ENCODE measurements around the gene XYLT1.
A peak's percentile ranks its signal among the peaks of the same experiment; 100 is the strongest.
"Not testable (repeated sequence)": the region's sequence is repeated elsewhere in the genome, so short reads cannot be mapped to it uniquely, and the experiment has no call there.

XYLT1 gene

DNA sequence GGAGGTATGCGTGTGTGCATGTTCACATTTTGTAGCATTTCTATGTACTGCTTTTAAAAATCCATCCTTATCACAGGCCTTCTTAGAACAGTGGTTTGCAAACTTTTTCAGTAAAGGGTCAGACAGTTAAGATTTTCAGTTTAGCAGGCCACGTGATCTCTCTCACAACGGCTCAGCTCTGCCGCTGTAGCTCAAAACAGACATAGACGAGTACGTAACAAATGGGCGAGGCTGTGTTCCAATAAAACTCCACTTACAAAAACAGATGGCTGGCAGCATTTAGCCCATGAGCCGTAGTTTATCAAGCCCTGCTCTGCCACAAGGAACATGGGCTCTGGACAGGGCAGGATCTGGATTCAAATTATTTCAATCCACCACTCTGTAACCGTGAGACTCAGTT, 141.8 kb downstream of the XYLT1 start:
- DNase-seq: no peak

DNA sequence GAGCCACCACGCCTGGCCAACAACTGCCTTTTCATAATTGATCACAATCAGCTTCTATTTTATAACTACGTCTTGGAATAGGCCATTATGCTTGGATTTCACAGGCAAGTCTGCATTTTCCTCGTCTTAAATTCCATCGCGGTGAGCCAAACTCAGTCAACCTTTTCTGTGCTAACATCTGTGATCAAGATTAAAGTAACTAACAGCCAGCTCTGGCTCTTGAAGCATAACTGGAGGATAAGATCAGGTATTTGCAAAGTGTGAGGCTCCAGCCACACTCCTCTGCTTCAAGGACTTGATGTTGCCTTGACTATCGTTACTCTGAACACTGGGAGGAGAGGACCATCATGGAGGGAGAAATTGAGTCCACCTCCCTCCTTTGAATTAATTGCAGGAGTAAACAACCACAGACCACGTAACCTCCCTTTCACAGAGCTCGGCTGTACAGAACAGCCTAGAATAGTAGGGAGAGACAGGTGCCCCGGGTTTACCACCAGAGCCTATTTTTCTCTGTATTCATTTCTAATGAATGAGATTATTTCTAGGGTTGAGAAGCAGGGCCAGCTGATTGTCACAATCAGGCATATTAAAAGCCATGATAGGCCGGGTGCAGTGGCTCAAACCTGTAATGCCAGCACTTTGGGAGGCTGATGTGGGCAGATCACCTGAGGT, 143.0 kb downstream of the XYLT1 start:
- no peak for DNase-seq

DNA sequence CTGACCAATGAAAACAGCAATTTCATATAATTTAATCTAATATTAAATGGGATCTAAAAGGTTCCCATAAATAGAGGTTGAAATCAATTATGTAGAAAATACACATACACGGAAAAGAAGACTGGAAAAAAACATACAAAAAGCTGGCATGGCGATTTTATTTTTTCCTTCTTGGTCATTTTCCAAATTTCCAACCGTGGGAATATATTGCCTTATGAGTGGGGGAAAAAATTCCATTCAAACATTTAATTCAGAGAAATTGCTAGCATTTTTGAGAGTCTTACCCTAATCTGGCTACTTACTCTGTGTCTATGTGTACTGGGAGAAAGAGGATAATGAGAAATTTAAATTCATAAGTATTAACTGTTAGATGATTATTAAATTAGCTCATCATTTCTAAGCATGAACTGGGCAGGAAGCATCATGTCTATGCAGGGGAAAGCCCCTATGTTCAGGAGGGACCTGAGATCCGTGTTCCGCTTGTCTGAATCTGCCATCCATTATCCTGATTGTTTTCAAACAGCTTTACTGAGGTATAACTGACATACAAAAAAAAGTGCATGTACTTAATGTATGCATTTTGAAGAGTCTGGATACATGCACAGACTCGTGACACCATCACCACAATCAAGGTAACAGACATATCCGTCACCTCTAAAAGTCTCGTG, 145.2 kb downstream of the XYLT1 start:
- DNase-seq: no peak

DNA sequence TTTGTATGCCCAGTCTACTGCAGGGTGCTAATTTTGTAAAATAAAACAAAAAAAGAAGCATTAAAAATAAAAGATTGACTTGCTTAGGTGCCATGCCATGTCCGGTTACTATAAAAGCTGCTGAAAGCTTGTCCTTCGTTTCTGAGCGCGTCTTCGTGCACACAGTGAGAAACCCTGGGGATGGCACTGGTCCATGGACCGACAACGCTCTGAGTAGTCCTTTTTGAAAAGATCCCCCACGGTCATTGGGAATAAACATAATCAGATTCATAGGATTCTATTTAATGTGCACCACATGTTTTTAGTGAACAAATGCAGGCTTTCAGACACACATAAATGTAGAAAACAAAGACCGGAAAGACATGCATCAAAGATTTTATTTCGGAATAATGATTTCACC, 146.3 kb downstream of the XYLT1 start:
- DNase-seq: no peak

DNA sequence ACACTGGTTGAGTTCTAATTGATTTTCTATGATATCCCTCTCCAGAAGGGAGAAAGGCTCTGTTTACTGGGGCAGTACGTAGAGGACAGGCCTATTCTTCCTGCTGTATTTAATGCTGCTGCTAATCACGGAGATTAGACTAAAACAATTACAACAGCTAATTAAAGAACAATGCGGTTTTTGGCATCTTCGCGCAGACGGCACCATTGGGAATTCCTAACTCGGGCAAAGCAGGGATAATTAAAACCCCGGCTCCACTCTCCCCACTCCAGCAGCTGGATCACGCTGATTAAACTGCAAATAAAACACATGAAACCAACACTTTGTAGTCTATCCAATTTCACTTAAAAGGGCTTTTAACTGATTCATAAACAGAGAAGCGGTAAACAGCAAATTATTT, 147.6 kb downstream of the XYLT1 start:
- no peak for DNase-seq

DNA sequence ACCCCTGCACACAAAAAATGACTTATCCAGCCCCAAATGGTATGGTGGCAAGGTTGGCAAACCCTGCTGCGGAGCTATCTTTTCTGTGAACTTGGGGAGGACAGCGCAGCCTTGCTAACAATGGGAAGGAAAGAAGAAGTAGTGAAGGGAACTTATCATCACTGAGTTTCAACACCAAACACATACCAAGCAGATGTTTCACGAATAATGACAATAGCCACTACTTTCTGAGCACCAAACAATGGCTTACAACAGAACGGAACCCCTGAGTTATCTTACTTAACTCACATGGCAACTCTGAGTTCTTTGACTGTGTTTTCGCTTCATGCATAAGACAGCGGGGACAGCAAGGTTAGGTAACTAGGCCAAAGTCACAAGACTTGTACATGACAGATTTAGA, 148.9 kb downstream of the XYLT1 start:
- peak in 1 of 2 experiments; percentile 4 for DNase-seq

DNA sequence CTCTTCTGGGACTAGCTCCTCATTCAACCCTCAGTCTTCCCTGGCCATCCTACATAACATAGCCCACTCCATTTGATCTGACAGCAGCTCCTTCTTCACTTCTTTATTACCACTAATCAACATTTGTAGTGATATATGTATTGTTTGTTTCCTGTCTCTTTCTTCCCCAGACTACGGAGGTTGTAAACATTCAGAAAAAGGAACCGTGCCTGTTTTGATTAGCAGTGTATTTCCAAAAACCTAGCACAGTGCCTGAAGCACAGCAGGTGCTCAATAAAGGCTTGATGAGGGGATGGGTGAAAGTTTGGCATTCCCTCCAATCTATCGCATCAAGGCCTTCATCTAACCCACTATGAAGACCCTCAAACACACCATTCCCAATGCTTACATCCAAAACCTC, 150.8 kb downstream of the XYLT1 start:
- DNase-seq: no peak

DNA sequence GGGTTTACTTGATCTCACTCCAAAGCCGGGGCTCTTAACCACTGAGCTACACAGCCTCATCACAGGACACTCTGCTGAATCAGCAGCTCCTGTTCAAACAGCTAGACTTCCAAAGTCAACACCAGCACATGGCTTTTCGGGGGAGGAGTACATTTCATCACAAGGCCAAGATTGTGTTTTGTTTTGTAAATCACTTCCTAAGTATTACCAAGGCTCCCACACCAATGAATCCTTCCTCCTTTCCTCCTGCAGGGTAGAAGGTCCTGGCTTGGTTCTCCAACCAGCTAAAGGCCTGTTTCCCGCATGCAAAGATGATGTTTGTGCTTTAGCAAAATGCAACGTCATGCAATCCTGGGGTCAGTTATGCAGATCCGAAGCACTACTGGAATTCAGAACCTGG, 152.5 kb downstream of the XYLT1 start:
- no peak for DNase-seq

DNA sequence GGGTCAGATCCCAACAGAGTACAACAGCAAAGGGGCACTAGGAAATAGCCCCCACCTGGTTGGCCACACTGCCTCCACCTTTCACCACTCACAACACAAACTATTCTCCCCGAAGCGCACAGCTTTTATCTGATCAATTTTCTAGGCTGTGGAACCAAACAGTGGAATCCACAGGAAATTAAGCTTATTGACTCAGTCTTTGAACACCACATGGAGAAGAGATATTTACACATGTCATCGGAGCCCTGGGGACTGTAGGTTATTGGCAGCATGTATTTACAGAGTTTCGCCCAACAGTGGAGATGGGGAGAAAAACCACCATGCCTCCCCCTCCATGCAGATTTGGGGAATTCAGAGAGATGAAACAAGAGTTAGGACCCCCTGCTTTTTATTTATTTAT, 154.8 kb downstream of the XYLT1 start:
- DNase-seq: no peak

DNA sequence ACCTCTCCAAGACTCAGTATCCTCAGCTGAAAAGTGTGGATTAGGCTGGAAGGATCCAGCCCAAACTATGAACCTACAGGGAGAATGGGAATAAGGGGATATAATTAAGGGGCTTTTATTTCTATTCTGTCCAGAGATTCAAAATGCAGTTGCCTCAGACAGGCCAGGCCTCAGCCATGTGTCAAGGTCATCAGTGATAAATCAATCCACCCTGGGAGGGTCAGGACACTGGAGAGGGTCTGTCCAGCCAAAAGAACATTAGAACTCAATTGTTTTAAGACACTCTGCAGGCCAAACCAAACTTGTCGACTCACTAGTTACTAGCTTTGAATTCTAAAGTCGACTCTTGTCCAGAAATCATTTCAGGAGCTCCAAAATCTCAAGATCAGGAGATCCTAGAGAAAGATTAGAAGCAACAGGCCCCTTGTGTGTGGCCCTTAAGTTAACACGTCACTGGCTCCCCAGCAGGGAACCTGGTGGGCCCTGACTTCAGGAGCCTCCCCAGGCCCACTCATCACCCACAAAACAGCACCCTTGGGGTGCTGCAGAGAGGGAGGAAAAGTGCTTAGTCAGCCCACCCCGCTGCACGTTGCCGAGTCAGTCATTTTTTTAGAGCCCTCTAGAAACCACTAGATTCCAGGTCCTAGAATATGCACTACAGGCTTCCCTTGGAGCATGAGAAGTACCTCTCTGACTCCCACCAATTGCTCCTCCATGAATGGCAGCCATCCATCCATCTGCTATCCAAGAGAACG, 156.8 kb downstream of the XYLT1 start:
- DNase-seq: no peak

DNA sequence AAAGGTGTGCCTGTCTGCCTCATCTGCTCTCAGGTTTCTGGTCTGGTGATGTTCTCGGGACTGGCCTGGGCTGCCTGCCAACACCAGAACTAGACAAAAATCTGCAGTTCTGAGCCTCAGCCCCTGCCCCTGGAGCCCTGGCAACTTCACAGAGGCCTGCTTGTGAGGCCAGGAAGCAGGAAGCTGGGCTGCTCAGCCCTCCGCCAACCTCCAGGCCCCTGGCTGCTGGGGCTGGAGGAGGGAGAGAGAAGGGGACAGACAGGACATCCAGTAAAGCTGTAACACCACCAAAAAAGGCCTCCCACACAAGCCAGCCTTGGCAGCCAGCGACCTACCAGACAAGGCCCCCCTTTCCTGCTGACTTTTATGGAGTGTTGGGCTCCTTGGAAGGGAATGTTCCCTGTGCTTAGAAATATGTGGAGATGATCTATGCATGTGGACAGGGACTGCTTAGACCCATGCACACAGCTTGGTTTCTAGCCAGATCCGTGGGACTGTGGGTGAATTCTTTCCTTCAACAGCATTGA, 157.6 kb downstream of the XYLT1 start:
- DNase-seq: no peak

DNA sequence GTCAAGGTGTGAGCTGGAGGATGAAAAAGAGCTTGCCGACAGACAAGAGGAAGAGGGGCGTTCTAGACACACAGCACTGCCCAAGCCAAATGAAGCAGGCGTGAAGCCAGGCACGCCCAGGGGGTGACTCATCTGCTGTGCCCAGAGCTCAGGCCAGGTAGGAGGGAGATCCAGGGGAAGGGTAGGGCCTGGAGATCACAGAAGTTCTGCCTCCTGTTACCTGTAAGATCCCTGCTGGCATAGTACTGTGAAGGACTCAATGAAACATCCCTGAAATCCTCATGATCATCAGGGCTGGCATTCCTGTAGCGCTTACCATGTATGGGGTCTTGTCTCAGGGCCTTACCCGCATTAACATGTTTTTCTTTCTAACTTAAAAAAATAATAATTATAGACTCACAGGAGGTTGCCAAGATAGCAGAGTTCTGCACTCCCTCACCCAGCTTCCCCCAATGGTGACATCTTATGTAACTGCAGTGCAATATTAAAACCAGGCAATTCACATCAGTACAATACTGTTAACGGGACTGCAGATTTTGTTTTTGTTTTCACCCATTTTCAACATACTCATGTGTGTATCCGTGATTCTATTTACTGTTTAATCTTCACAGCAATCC, 158.6 kb downstream of the XYLT1 start:
- DNase-seq: no peak

DNA sequence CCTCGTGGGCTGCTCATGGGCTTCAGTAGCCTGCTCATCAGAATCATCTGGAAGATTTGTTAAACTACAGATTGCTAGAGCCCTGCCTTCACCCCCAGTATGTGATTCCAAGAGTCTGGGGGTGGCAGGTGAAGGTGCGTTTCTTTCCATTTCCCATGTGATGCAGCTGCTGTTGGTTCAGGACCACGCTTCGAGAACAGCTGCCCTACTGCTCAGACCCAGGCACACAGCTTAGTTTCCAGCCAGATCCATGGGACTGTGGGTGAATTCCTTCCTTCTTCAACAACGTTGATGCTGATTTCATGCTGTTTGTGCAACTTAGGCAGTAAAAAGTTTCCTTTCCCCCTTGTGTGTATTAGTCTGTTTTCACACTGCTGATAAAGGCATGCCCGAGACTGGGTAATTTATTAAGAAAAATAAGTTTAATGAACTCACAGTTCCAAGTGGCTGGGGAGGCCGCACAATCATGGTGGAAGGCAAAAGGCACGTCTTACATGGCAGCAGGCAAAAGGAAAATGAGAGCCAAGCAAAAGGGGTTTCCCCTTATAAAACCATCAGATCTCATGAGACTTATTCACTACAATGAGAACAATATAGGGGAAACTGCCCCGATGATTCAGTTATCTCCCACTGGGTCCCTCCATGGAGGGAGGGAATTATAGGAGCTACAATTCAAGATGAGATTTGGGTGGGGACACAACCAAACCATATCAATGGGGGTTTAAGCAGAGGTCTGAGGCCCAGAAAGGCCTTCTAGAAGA, 159.2 kb downstream of the XYLT1 start:
- no peak for DNase-seq

DNA sequence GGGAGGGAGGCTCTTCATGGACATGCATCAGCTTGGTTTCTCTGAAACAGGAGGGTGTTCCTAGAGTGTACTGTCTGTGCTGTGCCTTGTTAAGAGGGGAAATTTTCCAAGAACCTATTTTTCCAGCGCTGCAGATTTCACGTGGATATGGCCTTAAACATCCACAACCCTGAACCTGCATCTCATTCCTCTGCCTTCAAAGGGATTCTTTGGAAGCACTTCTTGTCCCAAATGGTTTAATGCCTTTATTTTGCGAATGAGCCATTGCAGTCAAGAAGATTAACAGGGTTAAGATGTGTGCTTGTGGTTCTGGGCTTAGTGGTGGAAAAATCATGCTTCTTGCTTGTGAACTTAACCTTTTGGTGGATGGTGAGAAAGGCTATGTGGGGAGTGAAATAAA, 161.2 kb downstream of the XYLT1 start:
- no peak for DNase-seq

DNA sequence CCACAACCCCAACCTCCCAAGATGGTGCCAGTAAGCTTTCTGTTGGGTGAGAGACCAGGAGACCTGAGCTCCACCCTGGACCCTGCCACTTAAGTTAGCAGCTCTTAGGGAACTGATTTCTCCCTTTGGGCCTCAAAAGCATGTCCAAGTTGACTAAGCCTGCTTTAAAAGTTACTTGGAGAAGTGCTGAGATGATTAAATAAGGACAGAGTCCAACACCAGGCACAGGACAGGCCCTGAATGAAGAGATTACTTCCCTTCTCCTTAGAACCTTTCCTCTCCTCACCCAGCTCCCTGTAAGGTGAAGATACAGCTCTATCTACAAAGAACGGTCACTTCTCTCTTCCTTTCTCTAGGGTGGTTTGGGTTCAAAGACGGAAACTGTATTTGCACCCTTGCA, 162.6 kb downstream of the XYLT1 start:
- no peak for DNase-seq

DNA sequence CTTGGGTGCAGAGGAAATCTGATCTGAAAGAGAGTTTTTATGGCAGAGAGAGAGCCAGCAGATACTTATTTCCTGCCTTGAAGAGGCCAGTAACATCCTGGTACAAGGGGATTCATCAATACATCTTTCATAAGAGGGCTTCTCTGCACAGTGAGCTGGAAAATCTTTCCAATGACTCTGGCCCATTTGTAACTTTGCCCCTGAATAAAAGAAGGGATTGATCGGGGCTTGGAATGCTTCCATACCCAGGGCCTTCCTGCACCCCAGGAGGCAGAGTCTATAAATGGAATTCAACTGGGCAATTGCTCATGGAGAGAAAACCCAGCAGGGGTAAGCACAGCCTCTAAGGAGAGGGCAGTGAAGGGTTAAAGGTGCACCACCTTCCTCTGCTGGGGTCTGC, 163.3 kb downstream of the XYLT1 start:
- no peak for DNase-seq

DNA sequence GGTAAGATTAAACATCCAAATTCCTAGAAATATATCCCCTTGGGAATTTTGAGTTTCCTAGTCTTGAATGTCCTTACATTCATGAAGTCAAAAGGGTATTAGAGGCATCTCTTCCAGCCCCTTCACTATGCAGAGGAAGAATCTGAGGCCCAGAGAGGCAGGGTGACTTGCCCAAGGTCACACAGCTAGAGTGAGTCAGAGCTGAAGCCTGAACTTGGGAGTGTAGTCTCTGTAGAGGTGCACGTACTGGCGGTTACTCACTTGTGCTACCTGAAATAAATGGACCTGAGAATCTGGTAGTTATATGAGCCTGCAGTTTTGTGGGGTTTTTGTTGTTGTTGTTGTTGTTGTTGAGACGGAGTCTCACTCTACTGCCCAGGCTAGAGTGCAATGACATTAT, 164.0 kb downstream of the XYLT1 start:
- DNase-seq: no peak

DNA sequence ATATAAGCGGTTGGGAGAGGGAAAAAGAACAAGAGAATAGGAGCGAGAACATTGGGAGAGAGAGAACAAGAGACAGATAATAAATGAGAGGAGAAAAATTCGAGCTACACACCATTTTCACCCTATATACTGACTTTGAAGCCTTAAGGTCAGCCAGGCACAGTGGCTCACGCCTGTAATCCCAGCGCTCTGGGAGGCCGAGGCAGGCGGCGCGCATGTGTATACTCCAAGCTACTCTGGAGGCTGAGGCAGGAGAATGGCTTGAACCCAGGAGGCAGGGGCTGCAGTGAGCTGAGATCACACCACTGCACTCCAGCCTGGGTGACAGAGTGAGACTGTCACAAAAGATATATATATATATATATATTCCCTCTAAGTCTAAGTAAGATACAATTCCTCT, 164.5 kb downstream of the XYLT1 start:
- not testable (repeated sequence) for DNase-seq

DNA sequence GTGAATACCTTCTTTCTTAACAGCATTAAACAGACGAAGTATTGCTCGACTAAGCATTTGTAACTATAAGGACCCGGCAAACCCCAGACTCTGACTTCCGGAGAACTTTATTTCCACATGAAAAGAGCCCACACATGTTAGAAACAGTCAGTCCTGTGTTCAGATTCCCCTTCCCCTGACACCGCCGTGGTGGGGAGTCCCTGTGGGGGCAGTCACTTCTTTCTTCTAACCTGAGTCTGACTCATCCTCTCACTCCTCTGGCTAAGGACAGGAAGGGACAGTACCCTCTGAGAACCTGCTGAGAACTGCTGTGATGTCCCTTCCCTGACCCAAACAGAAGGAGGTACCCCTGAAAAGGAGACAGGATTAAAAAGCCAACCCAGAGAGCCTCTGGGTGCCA, 165.1 kb downstream of the XYLT1 start:
- no peak for DNase-seq

DNA sequence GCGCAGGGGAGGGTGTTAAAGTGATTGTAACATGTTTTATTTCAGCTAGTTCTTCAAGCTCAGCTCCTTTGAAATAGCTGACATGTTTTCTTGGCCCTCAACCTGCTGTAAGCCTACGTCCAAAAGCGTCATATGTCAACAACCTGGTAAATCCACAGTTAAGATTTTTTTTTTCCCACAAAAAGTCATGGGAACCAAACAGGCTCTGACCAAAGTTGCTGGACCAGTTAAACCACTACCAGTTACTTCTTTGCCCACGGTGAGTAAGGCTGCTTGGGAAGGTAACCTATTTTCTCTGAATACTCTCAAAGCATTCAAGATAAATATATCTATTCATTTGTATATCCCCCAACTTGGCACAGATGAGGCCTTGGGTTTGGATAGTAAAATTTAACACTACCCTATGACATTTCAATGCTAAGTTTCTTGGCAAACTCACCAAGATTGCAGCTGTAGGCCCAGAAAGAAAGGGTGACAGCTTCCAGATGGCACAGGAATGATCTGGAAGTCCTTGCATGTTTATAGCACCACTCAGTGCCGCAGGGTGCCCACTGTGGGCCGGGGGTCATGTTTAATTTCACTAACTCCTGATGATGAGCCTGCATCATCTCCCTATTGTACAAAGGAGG, 166.2 kb downstream of the XYLT1 start:
- no peak for DNase-seq

DNA sequence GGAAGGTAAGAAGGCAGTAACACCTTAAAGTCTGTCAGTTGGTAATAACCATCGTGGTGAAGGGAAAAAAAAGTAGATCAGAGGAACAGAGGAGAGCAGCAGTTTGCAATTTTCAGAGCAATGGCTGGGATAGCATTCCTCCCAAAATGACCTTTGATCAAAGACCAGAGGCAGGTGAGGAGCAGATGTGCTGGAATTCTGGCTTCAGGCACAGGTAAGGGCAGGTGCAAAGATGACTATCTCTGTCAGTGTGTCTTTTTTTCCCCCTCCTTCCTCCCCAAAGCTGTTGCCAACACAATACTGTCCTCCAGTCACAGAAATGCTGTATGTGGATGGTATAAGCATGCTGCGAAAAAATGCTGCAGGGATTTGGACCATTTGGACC, 166.7 kb downstream of the XYLT1 start:
- DNase-seq: no peak

DNA sequence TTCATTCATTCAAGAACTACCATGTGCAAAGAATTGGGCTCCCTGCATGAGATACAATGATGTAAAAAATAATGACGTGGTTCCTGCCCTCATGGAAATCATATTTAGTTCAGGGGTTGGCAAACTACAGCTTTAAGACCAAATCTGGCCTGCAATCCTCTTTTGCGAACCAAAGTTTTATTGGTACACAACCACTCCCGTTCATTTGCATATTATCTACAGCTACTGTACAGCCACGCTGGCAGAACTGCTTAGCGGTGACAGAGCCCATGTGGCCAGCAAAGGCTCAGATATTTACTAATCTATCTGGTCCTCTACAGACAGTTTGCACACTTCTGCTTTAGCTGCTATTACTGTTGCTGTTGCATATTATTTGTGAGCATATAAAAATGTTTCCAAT, 167.7 kb downstream of the XYLT1 start:
- peak in 1 of 2 experiments; percentile 41 for DNase-seq

Measured in AML-193 (cell line).